ENCODE results near the gene ALCAM. TPM values are rescaled to one million over a fixed set of nuclear protein-coding genes. Genes with fewer than 3 reads are reported as not detected.
"Not testable (repeated sequence)": the region's sequence is repeated elsewhere in the genome, so short reads cannot be mapped to it uniquely, and the experiment has no call there.

The ALCAM gene
- total RNA-seq, 2 experiments from 2014 or later, result 1.6 to 1.9 TPM

DNA sequence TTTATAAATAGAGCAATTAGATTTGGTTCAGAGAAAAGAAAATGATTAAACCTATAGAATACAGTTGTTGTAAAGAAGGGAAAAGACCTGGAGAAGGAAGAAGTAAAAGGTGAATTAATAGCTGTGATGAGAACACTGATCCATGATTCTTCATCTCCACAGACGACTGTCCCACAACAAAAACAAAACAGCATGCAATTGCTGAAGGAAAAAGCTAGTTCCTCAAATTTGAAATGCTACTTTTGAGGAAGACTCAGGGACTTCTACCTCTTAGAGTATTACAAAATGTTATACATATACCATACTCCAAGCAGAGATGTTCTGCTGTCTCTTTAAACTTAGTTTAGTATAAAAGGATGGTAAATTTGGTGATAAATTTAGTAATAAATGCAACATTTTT, 21.5 kb downstream of the ALCAM start:
- peaks cover 2% of the 10 kb centered on the region for H3K27me3 Mint-ChIP-seq
- Histone ChIP-seq H3K4me3 (ENCODE audit: low read length) (no peak overlapping the region), H3K4me1 (ENCODE audit: insufficient read depth, low read length) (no peaks in the 10 kb centered on the region), H3K27me3 (ENCODE audit: control insufficient read depth in 1 of 2, insufficient read depth in 2 of 2, low read length in 2 of 2) (no peaks in the 10 kb centered on the region), H3K27ac (ENCODE audit: low read depth in 1 of 2, low read length in 2 of 2) (no peak overlapping the region), H3K9me3 (ENCODE audit: control insufficient read depth in 1 of 2, insufficient read depth in 1 of 2, low read length in 2 of 2) (peaks cover 0 to 15% of the 10 kb centered on the region in 2 experiments), H3K36me3 (ENCODE audit: insufficient read depth, low read length) (no peaks in the 10 kb centered on the region)
- no peak overlapping the region for H3K27ac Mint-ChIP-seq
- no peaks in the 10 kb centered on the region for H3K4me1 Mint-ChIP-seq (ENCODE audit: low read depth)
- CTCF ChIA-PET, result no interaction called here
- H3K36me3 Mint-ChIP-seq (ENCODE audit: low read depth), result no peaks in the 10 kb centered on the region
- DNase-seq (no peak), ATAC-seq (ENCODE audit: poor library complexity) (no peak)
- H3K4me3 Mint-ChIP-seq, result no peak overlapping the region
- TF ChIP-seq, protein P1, sequence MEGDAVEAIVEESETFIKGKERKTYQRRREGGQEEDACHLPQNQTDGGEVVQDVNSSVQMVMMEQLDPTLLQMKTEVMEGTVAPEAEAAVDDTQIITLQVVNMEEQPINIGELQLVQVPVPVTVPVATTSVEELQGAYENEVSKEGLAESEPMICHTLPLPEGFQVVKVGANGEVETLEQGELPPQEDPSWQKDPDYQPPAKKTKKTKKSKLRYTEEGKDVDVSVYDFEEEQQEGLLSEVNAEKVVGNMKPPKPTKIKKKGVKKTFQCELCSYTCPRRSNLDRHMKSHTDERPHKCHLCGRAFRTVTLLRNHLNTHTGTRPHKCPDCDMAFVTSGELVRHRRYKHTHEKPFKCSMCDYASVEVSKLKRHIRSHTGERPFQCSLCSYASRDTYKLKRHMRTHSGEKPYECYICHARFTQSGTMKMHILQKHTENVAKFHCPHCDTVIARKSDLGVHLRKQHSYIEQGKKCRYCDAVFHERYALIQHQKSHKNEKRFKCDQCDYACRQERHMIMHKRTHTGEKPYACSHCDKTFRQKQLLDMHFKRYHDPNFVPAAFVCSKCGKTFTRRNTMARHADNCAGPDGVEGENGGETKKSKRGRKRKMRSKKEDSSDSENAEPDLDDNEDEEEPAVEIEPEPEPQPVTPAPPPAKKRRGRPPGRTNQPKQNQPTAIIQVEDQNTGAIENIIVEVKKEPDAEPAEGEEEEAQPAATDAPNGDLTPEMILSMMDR (IDR thresholded peaks at IDR 0.05), result no peak
- peaks cover 6% of the 10 kb centered on the region for H3K9me3 Mint-ChIP-seq
- intact Hi-C loops (cut with DNase I, micrococcal nuclease), result no loop called here
- POLR2A ChIA-PET, result no interaction called here

DNA sequence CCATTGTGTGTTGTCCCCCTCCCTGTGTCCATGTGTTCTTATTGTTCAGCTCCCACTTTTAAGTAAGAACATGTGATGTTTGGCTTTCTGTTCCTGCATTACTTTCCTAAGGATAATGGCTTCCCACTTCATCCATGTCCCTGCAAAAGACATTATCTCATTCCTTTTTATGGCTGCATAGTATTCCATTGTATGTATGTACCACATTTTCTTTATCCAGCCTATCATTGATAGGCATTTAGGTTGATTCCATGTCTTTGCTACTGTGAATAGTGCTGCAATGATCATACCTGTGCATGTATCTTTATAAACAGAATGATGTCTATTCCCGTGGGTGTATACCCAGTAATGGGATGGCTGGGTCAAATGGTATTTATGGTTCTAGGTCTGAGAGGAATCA, 23.1 kb downstream of the ALCAM start:
- H3K4me1 ChIP-seq (ENCODE audit: insufficient read depth, low read length); H3K9me3 Mint-ChIP-seq; POLR2A ChIA-PET; H3K36me3 Mint-ChIP-seq (ENCODE audit: low read depth); H3K4me3 ChIP-seq (ENCODE audit: low read length); H3K36me3 ChIP-seq (ENCODE audit: insufficient read depth, low read length); H3K27ac ChIP-seq (ENCODE audit: low read depth in 1 of 2, low read length in 2 of 2); H3K27me3 ChIP-seq (ENCODE audit: control insufficient read depth in 1 of 2, insufficient read depth in 2 of 2, low read length in 2 of 2); H3K27me3 Mint-ChIP-seq; H3K27ac Mint-ChIP-seq; H3K4me3 Mint-ChIP-seq; DNase-seq; intact Hi-C loops (cut with DNase I, micrococcal nuclease); H3K4me1 Mint-ChIP-seq (ENCODE audit: low read depth); CTCF ChIA-PET; ATAC-seq (ENCODE audit: poor library complexity): not testable (repeated sequence)
- H3K9me3 ChIP-seq (ENCODE audit: control insufficient read depth in 1 of 2, insufficient read depth in 1 of 2, low read length in 2 of 2), result peaks cover 0 to 15% of the 10 kb centered on the region in 2 experiments

DNA sequence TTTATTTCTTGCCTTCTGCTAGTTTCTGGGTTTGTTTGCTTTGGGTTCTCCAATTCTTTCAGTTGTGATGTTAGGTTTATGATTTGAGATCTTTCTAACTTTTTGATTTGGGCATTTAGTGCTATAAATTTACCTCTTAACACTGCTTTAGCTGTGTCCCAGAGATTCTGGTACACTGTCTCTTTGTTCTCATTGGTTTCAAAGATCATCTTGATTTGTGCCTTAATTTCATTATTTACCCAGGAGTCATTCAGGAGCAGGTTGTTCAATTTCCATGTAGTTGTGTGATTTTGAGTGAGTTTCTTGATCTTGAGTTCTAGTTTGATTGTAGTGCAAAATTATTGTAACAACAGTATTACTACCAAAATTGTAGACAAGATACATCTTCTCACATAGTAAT, 25.9 kb downstream of the ALCAM start:
- H3K27me3 Mint-ChIP-seq; DNase-seq; H3K27ac Mint-ChIP-seq; H3K36me3 ChIP-seq (ENCODE audit: insufficient read depth, low read length); CTCF ChIA-PET; H3K4me3 Mint-ChIP-seq; H3K27ac ChIP-seq (ENCODE audit: low read depth in 1 of 2, low read length in 2 of 2); H3K4me1 ChIP-seq (ENCODE audit: insufficient read depth, low read length); H3K27me3 ChIP-seq (ENCODE audit: control insufficient read depth in 1 of 2, insufficient read depth in 2 of 2, low read length in 2 of 2); H3K9me3 Mint-ChIP-seq; H3K4me3 ChIP-seq (ENCODE audit: low read length); intact Hi-C loops (cut with DNase I, micrococcal nuclease); POLR2A ChIA-PET; H3K4me1 Mint-ChIP-seq (ENCODE audit: low read depth); ATAC-seq (ENCODE audit: poor library complexity); H3K36me3 Mint-ChIP-seq (ENCODE audit: low read depth): not testable (repeated sequence)
- peaks cover 0 to 15% of the 10 kb centered on the region in 2 experiments for H3K9me3 ChIP-seq (ENCODE audit: control insufficient read depth in 1 of 2, insufficient read depth in 1 of 2, low read length in 2 of 2)

DNA sequence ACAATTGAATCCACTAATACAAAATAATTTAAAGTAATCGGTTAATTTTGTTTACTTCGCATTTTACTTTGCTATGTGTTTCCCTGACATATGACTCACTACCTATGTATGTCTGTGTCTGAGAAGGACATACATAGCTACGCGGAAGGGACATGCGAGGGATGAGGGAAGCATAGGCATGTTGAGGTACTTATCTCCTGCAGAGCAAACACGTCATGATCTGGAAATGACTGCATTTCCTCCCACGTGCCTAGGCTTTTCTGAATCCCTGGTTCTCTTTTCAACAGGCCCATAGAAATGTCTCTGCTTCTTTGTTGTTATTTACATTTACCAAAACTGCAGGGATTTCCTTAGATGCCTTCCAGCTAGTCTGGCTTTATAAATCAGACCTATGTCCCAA, 27.5 kb downstream of the ALCAM start:
- Mint-ChIP-seq H3K27me3 (peaks cover 4% of the 10 kb centered on the region), H3K4me1 (ENCODE audit: low read depth) (no peaks in the 10 kb centered on the region)
- CTCF ChIA-PET, result no interaction called here

More for the DNA sequence above, 27.5 kb downstream of the ALCAM start:
- intact Hi-C loops (cut with DNase I, micrococcal nuclease), result no loop called here
- no peaks in the 10 kb centered on the region for H3K36me3 Mint-ChIP-seq (ENCODE audit: low read depth)
- Histone ChIP-seq H3K9me3 (ENCODE audit: control insufficient read depth in 1 of 2, insufficient read depth in 1 of 2, low read length in 2 of 2) (peaks cover 0 to 15% of the 10 kb centered on the region in 2 experiments), H3K36me3 (ENCODE audit: insufficient read depth, low read length) (no peaks in the 10 kb centered on the region), H3K27me3 (ENCODE audit: control insufficient read depth in 1 of 2, insufficient read depth in 2 of 2, low read length in 2 of 2) (no peaks in the 10 kb centered on the region), H3K27ac (ENCODE audit: low read depth in 1 of 2, low read length in 2 of 2) (no peak overlapping the region), H3K4me3 (ENCODE audit: low read length) (no peak overlapping the region), H3K4me1 (ENCODE audit: insufficient read depth, low read length) (no peaks in the 10 kb centered on the region)
- no peak overlapping the region for H3K27ac Mint-ChIP-seq
- POLR2A ChIA-PET, result no interaction called here
- no peak for ATAC-seq (ENCODE audit: poor library complexity)
- no peak for DNase-seq
- H3K9me3 Mint-ChIP-seq, result peaks cover 3% of the 10 kb centered on the region
- TF ChIP-seq, protein P1 (IDR thresholded peaks at IDR 0.05), result no peak
- no peak overlapping the region for H3K4me3 Mint-ChIP-seq
